Endodermal cell (in vitro differentiated cells): ENCODE measurements around the gene GAS6. TPM values are rescaled to one million over a fixed set of nuclear protein-coding genes. Genes with fewer than 3 reads are reported as not detected.

ENCODE experiments used
- DNase-seq: peaks from one replicate; pipeline ENCODE4 v3.0.0-alpha.2; 2017
- H3K27ac ChIP-seq: 2 replicates; pipeline ENCODE4 v1.5.1; 2013; ENCODE audit warnings: mild to moderate bottlenecking, low read depth, low read length, moderate library complexity
- H3K27me3 ChIP-seq: 2 replicates; pipeline ENCODE4 v1.6.1; 2013; ENCODE audit warnings: mild to moderate bottlenecking, low read length, moderate library complexity; ENCODE audit not compliant: insufficient read depth, control insufficient read depth, poor library complexity, severe bottlenecking
- H3K36me3 ChIP-seq: 2 replicates; pipeline ENCODE4 v1.7.0; 2013; ENCODE audit warnings: mild to moderate bottlenecking, low read length, moderate library complexity; ENCODE audit not compliant: control insufficient read depth, insufficient read depth
- H3K4me1 ChIP-seq: one replicate; pipeline ENCODE4 v1.7.0; 2013; ENCODE audit warnings: low read length; ENCODE audit not compliant: control insufficient read depth, insufficient read depth
- H3K4me3 ChIP-seq: 2 replicates; pipeline ENCODE4 v1.5.1; 2013; ENCODE audit warnings: mild to moderate bottlenecking, low read length, moderate library complexity
- H3K9ac ChIP-seq: 2 replicates; pipeline ENCODE4 v1.6.1; 2013; ENCODE audit warnings: mild to moderate bottlenecking, low read length, moderate library complexity; ENCODE audit not compliant: poor library complexity, severe bottlenecking; ENCODE audit errors: extremely low read depth
- H3K9me3 ChIP-seq: 2 replicates; pipeline ENCODE4 v1.6.1; 2013; ENCODE audit warnings: mild to moderate bottlenecking, low read length, moderate library complexity; ENCODE audit not compliant: control insufficient read depth
- H3K27ac Mint-ChIP-seq: 2 replicates; pipeline ENCODE4 v1.8.0; 2020; ENCODE audit warnings: mixed read lengths
- H3K27me3 Mint-ChIP-seq: 2 replicates; pipeline ENCODE4 v1.8.0; 2021; ENCODE audit warnings: mild to moderate bottlenecking, mixed read lengths; ENCODE audit not compliant: insufficient read depth
- H3K36me3 Mint-ChIP-seq: 2 replicates; pipeline ENCODE4 v1.8.0; 2020; ENCODE audit warnings: low read depth, mixed read lengths
- H3K4me1 Mint-ChIP-seq: 2 replicates; pipeline ENCODE4 v1.8.0; 2020; ENCODE audit warnings: mixed read lengths
- H3K4me3 Mint-ChIP-seq: 2 replicates; pipeline ENCODE4 v1.8.0; 2020; ENCODE audit warnings: mild to moderate bottlenecking, moderate library complexity, mixed read lengths
- H3K9me3 Mint-ChIP-seq: 2 replicates; pipeline ENCODE4 v1.8.0; 2020; ENCODE audit warnings: mild to moderate bottlenecking, mixed read lengths
- WGBS, 2 experiments: methylation state at CpG; one replicate each; pipeline versions ENCODE4 v1.1.5 to v1.1.7; 2013; ENCODE audit warnings: missing lambda C conversion rate in 2 of 2, mixed read lengths in 1 of 2; ENCODE audit not compliant: insufficient coverage in 1 of 2, insufficient read length in 1 of 2; 5-methylcytosine and 5-hydroxymethylcytosine counted together
- total RNA-seq, 2 donors: library from RNA; stranded (reverse); fragmentation: NEBNext Ultra II Directional in 1 of 2; extraction: Animal tissue kit (Norgen Biotek cat#: 25700) in 1 of 2; gene quantifications; 2 replicates in 1 of 2; 3 replicates in 1 of 2; pipeline ENCODE4 v1.2.1, GENCODE V29; 2021
- TF ChIP-seq, protein P1 (sequence below): fragments of 200-600 bp; sonication (generic); conservative IDR thresholded peaks from 2 replicates; pipeline ENCODE4 v1.5.0; 2021; ENCODE audit warnings: antibody characterized with exemption, mild to moderate bottlenecking

The GAS6 gene
- total RNA-seq, 2 donors from 2014 or later = 45.7 to 49.6 TPM

GRCh38 chr13:113803409-113804016, 60.4 kb downstream of the GAS6 start:
- H3K4me1 ChIP-seq = no peaks in the 10 kb centered on the region
- WGBS, 2 experiments = 74 to 84% methylated on average over 10 to 29 of the region's 32 CpGs
- H3K27me3 ChIP-seq = no peaks in the 10 kb centered on the region
- no peak for DNase-seq
- no peaks in the 10 kb centered on the region for H3K36me3 ChIP-seq
- no peak overlapping the region for H3K27ac ChIP-seq
- Mint-ChIP-seq H3K27me3 (peaks cover 2% of the 10 kb centered on the region), H3K36me3 (peaks cover 2% of the 10 kb centered on the region), H3K27ac (no peak overlapping the region), H3K9me3 (peaks cover 7% of the 10 kb centered on the region), H3K4me3 (no peak overlapping the region), H3K4me1 (no peaks in the 10 kb centered on the region)
- no peak overlapping the region for H3K9ac ChIP-seq
- H3K4me3 ChIP-seq = no peak overlapping the region
- no peaks in the 10 kb centered on the region for H3K9me3 ChIP-seq
- TF ChIP-seq, protein P1, sequence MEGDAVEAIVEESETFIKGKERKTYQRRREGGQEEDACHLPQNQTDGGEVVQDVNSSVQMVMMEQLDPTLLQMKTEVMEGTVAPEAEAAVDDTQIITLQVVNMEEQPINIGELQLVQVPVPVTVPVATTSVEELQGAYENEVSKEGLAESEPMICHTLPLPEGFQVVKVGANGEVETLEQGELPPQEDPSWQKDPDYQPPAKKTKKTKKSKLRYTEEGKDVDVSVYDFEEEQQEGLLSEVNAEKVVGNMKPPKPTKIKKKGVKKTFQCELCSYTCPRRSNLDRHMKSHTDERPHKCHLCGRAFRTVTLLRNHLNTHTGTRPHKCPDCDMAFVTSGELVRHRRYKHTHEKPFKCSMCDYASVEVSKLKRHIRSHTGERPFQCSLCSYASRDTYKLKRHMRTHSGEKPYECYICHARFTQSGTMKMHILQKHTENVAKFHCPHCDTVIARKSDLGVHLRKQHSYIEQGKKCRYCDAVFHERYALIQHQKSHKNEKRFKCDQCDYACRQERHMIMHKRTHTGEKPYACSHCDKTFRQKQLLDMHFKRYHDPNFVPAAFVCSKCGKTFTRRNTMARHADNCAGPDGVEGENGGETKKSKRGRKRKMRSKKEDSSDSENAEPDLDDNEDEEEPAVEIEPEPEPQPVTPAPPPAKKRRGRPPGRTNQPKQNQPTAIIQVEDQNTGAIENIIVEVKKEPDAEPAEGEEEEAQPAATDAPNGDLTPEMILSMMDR = no peak

- Mint-ChIP-seq H3K4me1 (no peaks in the 10 kb centered on the region), H3K27me3 (no peaks in the 10 kb centered on the region), H3K4me3 (no peak overlapping the region), H3K9me3 (peaks cover under 1% of the 10 kb centered on the region), H3K27ac (no peak overlapping the region), H3K36me3 (no peaks in the 10 kb centered on the region)
- no peak for DNase-seq
- H3K27me3 ChIP-seq = no peaks in the 10 kb centered on the region
- H3K9ac ChIP-seq = no peak overlapping the region
- 90 to 100% methylated on average over 1 to 25 of the region's 25 CpGs for WGBS, 2 experiments
- TF ChIP-seq, protein P1 = no peak
- H3K4me1 ChIP-seq = no peaks in the 10 kb centered on the region
- H3K36me3 ChIP-seq = no peaks in the 10 kb centered on the region
- H3K27ac ChIP-seq = no peak overlapping the region
- no peaks in the 10 kb centered on the region for H3K9me3 ChIP-seq
- H3K4me3 ChIP-seq = no peak overlapping the region
Measured at GRCh38 chr13:113802761-113803160, 61.1 kb downstream of the GAS6 start.

DNA sequence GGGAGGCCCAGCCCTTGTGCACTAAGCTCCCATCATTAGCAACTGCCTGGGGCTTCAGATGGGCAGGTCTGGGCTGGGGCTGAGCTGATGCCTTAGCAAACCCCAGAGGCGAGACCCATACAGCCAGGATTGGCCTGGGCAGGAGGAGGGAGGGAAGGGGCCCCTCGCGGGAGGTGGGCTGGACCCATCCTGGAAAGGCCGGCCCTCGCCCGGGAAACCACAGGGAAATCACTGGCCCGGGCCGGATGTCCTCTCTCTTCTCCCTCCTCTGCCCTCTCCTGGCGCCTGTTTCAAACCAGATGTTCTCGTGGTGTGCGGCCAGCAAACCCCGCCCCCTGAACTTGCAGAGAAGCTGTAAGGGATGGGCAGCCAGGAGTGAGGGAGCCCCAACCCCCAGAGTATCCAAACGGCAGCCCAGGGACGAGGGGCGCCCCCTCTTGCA, 61.8 kb downstream of the GAS6 start:
- no peak overlapping the region for H3K9ac ChIP-seq
- no peak overlapping the region for H3K27ac Mint-ChIP-seq
- H3K9me3 ChIP-seq = no peaks in the 10 kb centered on the region
- H3K4me3 ChIP-seq = no peak overlapping the region
- no peak overlapping the region for H3K4me3 Mint-ChIP-seq
- no peaks in the 10 kb centered on the region for H3K4me1 Mint-ChIP-seq
- H3K4me1 ChIP-seq = no peaks in the 10 kb centered on the region
- TF ChIP-seq, protein P1 = peak; percentile 28
- H3K36me3 Mint-ChIP-seq = no peaks in the 10 kb centered on the region
- DNase-seq = peak; percentile 88
- H3K27ac ChIP-seq = peak overlapping the region; percentile 53
- H3K36me3 ChIP-seq = no peaks in the 10 kb centered on the region
- H3K9me3 Mint-ChIP-seq = no peaks in the 10 kb centered on the region
- H3K27me3 Mint-ChIP-seq = no peaks in the 10 kb centered on the region
- 49 to 65% methylated on average over 6 to 15 of the region's 15 CpGs for WGBS, 2 experiments
- no peaks in the 10 kb centered on the region for H3K27me3 ChIP-seq
